Adipocyte (in vitro differentiated cells): ENCODE results near the gene SLC39A11.
"Not testable (repeated sequence)": the region's sequence is repeated elsewhere in the genome, so short reads cannot be mapped to it uniquely, and the experiment has no call there.

Experiments
- DNase-seq: peaks from one replicate; pipeline ENCODE4 v3.0.0-alpha.2; 2015; ENCODE audit warnings: low read depth
- H3K27me3 ChIP-seq: replicated peaks from 2 replicates; pipeline ENCODE4 v1.7.0; 2013; ENCODE audit warnings: mild to moderate bottlenecking, low read length, moderate library complexity; ENCODE audit not compliant: control insufficient read depth, insufficient read depth
- H3K36me3 ChIP-seq: 2 replicates; pipeline ENCODE4 v1.7.0; 2013; ENCODE audit warnings: low read length, mild to moderate bottlenecking, moderate library complexity; ENCODE audit not compliant: control insufficient read depth, insufficient read depth, severe bottlenecking
- H3K4me1 ChIP-seq: 2 replicates; pipeline ENCODE4 v1.7.0; 2013; ENCODE audit warnings: mild to moderate bottlenecking, low read length, moderate library complexity; ENCODE audit not compliant: control insufficient read depth, insufficient read depth
- H3K4me3 ChIP-seq: 2 replicates; pipeline ENCODE4 v1.7.0; 2013; ENCODE audit warnings: mild to moderate bottlenecking, low read length, moderate library complexity
- H3K9ac ChIP-seq: 2 replicates; pipeline ENCODE4 v1.7.0; 2013; ENCODE audit warnings: mild to moderate bottlenecking, low read length, moderate library complexity
- H3K9me3 ChIP-seq: 2 replicates; pipeline ENCODE4 v1.7.0; 2013; ENCODE audit warnings: mild to moderate bottlenecking, low read length, moderate library complexity; ENCODE audit not compliant: control insufficient read depth

The SLC39A11 gene

GRCh38 chr17:72921347-72922054, 171.0 kb downstream of the SLC39A11 start:
- no peaks in the 10 kb centered on the region for H3K27me3 ChIP-seq
- H3K9ac ChIP-seq = no peak overlapping the region
- no peaks in the 10 kb centered on the region for H3K36me3 ChIP-seq
- H3K4me1 ChIP-seq = peaks cover 7% of the 10 kb centered on the region
- H3K4me3 ChIP-seq = no peak overlapping the region
- DNase-seq = no peak
- no peaks in the 10 kb centered on the region for H3K9me3 ChIP-seq

DNA sequence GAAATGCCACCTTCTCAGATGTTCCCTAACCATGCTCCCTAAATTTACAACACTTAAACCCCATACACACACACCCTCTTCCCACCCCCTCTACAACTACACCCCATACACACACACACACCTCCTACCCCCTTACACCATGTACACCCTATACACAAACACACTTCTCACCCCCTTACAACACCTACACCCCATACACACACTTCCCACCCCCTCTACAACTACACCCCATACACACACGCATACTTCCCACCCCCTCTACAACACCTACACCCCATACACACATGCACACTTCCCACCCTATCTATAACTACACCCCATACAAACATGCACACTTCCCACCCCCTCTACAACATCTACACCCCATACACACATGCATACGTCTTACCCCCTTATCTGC, 172.0 kb downstream of the SLC39A11 start:
- H3K4me3 ChIP-seq = no peak overlapping the region
- no peak for DNase-seq
- no peaks in the 10 kb centered on the region for H3K27me3 ChIP-seq
- H3K36me3 ChIP-seq = no peaks in the 10 kb centered on the region
- H3K9me3 ChIP-seq = no peaks in the 10 kb centered on the region
- no peak overlapping the region for H3K9ac ChIP-seq
- H3K4me1 ChIP-seq = peaks cover 3% of the 10 kb centered on the region

GRCh38 chr17:72916991-72917390, 175.5 kb downstream of the SLC39A11 start:
- no peak for DNase-seq
- Histone ChIP-seq H3K4me3 (no peak overlapping the region), H3K27me3 (no peaks in the 10 kb centered on the region), H3K36me3 (no peaks in the 10 kb centered on the region), H3K9me3 (no peaks in the 10 kb centered on the region), H3K4me1 (no peaks in the 10 kb centered on the region), H3K9ac (no peak overlapping the region)

DNA sequence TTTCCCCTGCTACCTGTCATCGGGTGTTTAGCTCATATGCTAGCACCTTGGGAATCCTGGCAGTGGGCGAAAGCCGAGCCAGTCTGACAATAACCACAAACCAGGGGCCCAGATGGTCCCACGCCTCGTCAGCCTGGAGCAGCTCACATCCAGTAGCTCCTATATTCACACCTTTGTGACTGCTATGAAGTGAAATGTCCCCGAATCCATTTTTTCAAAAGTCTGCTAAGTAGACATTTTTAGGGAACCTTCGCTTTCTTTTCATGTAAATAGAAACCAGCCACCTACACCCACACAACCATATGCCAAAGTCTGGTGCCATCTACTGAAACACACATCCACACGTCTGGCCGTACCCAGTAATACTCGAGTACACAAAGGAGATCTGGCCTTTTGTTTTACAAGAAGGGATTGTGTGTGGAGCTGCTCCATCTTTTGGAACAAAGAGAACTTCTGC, 176.8 kb downstream of the SLC39A11 start:
- Histone ChIP-seq H3K9ac (no peak overlapping the region), H3K27me3 (no peaks in the 10 kb centered on the region), H3K4me3 (no peak overlapping the region), H3K36me3 (no peaks in the 10 kb centered on the region), H3K9me3 (no peaks in the 10 kb centered on the region), H3K4me1 (no peaks in the 10 kb centered on the region)
- no peak for DNase-seq

DNA sequence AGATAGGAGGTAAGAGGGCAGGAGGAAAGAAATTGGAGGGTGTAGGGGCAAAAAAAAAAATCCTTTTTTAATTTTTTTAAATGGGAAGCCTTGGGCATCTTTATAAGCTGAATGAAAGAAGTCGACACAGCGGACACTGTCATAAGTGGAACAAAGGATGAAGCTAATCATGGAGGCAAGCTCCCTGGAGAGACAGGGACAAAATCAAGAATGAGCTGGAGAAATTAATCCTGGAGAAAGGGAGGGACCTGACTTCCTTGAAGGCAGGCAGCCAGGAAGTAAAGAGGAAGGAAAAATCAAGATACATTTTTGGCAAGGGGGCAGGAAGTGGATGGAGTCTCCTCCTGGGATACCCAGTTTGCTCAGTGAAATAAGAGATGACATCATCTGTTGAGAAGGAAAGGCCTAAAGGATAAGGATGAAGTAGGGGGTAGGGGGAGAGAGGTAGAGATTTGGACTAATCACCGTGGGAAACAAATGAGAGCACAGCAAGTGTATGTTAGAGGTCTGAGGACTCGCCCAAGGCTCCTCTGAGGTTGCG, 179.3 kb downstream of the SLC39A11 start:
- Histone ChIP-seq H3K4me1 (no peaks in the 10 kb centered on the region), H3K9ac (no peak overlapping the region), H3K36me3 (no peaks in the 10 kb centered on the region), H3K4me3 (no peak overlapping the region), H3K27me3 (no peaks in the 10 kb centered on the region), H3K9me3 (no peaks in the 10 kb centered on the region)
- no peak for DNase-seq

DNA sequence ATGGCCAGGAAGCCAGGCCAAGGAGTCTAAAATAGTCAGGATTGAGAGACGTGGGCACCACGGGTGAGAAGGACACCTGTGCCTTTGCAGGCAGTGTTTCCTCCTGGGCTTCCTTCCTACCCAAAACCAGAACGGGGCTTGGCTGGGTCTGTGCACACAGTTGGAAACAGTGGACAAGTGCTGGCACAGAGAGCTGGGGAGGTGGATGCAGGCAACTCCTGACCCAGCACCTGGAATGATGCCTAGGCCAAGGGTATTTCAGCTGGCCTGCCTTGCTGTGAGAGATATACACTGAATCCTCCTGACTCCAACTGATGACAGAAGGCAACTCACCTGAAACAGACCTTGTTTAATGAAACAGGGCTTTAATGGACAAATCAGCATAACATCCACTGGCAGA, 186.2 kb downstream of the SLC39A11 start:
- H3K9ac ChIP-seq = no peak overlapping the region
- H3K4me3 ChIP-seq = no peak overlapping the region
- H3K9me3 ChIP-seq = no peaks in the 10 kb centered on the region
- no peaks in the 10 kb centered on the region for H3K4me1 ChIP-seq
- no peak for DNase-seq
- H3K36me3 ChIP-seq = no peaks in the 10 kb centered on the region
- no peaks in the 10 kb centered on the region for H3K27me3 ChIP-seq

- no peak for DNase-seq
- no peaks in the 10 kb centered on the region for H3K9me3 ChIP-seq
- H3K4me3 ChIP-seq = no peak overlapping the region
- no peaks in the 10 kb centered on the region for H3K4me1 ChIP-seq
- H3K9ac ChIP-seq = no peak overlapping the region
- H3K27me3 ChIP-seq = no peaks in the 10 kb centered on the region
- H3K36me3 ChIP-seq = no peaks in the 10 kb centered on the region
Observed at GRCh38 chr17:72903522-72903921, 189.0 kb downstream of the SLC39A11 start.

DNA sequence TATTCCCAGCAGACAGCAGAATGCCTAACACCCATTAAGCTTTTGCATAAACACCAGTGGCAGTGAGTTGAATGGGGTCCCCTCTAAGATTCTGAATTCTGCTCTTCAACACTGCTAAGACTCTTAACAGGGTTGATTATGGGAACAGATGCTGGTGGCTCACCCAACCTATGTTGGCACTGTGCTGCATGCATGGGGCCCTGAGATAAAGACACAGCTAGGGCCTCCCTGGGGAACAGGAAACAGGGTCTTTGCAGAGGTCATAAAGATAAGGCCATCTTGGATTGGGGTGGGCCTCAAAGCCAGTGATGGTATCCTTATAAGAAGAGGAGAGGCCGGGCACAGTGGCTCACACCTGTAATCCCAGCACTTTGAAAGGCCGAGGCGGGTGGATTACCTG, 190.8 kb downstream of the SLC39A11 start:
- DNase-seq = no peak
- no peak overlapping the region for H3K4me3 ChIP-seq
- no peaks in the 10 kb centered on the region for H3K4me1 ChIP-seq
- H3K27me3 ChIP-seq = no peaks in the 10 kb centered on the region
- no peaks in the 10 kb centered on the region for H3K36me3 ChIP-seq
- no peak overlapping the region for H3K9ac ChIP-seq
- no peaks in the 10 kb centered on the region for H3K9me3 ChIP-seq

- H3K9me3 ChIP-seq = no peaks in the 10 kb centered on the region
- no peak overlapping the region for H3K4me3 ChIP-seq
- no peak overlapping the region for H3K9ac ChIP-seq
- H3K4me1 ChIP-seq = no peaks in the 10 kb centered on the region
- H3K36me3 ChIP-seq = no peaks in the 10 kb centered on the region
- H3K27me3 ChIP-seq = no peaks in the 10 kb centered on the region
- DNase-seq = no peak
Observed at GRCh38 chr17:72901083-72901482, 191.4 kb downstream of the SLC39A11 start.

- H3K27me3 ChIP-seq = no peaks in the 10 kb centered on the region
- no peaks in the 10 kb centered on the region for H3K36me3 ChIP-seq
- DNase-seq = no peak
- no peaks in the 10 kb centered on the region for H3K9me3 ChIP-seq
- H3K9ac ChIP-seq = no peak overlapping the region
- no peak overlapping the region for H3K4me3 ChIP-seq
- H3K4me1 ChIP-seq = no peaks in the 10 kb centered on the region
Observed at GRCh38 chr17:72900654-72900971, 191.9 kb downstream of the SLC39A11 start.

DNA sequence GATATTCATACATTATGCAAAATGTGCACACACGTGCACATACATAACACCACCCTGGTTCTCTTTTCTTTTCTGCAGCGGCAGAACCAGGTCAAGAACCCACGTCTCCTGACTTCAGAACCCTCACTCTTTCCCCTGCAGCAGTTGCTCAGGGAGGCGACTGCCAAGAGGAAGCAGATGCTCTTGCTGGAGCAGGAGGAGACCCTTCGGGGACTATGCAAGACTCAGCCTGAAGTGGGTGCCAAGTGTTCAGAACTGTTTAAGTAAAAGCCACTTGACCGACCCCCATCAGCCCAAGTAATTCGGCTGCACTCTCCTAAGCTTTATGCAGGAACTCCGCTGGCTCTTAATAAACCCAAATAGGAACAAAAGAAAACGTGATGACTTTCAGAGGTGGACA, 193.8 kb downstream of the SLC39A11 start:
- Histone ChIP-seq H3K36me3 (no peaks in the 10 kb centered on the region), H3K9ac (no peak overlapping the region), H3K9me3 (no peaks in the 10 kb centered on the region), H3K4me3 (no peak overlapping the region), H3K27me3 (no peaks in the 10 kb centered on the region), H3K4me1 (no peaks in the 10 kb centered on the region)
- no peak for DNase-seq

GRCh38 chr17:72896288-72896687, 196.2 kb downstream of the SLC39A11 start:
- not testable (repeated sequence) for H3K4me1 ChIP-seq, H3K9ac ChIP-seq, H3K36me3 ChIP-seq, H3K4me3 ChIP-seq, DNase-seq, H3K27me3 ChIP-seq, H3K9me3 ChIP-seq
